GM19238 (cell line): Measurements from ENCODE around the gene ZSCAN23.
"Not testable (repeated sequence)": the region's sequence is repeated elsewhere in the genome, so short reads cannot be mapped to it uniquely, and the experiment has no call there.

Experiments
- DNase-seq: peaks from one replicate; pipeline ENCODE4 v3.0.0; 2011; ENCODE audit warnings: low spot score; ENCODE audit not compliant: insufficient read length

The ZSCAN23 gene

DNA sequence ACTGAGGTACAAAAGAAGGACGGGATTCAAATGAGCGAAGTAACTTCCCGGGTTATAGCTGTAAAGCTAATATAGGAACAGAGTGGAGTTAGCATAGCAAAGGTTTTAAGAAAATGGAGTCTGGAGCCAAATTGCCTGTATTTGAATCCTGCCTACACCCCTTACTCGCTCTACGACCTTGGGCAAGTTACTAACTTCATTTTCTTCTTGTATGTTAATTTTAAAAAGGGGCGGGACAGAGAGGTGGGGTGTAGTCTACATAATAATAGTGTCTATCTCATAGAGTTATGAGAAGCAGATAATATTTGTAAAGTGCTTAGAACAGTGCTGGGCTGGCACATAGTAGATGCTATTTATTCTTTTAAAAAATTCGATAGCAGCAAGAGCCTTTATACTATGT, 705 bp downstream of the ZSCAN23 start:
- no peak for DNase-seq

DNA sequence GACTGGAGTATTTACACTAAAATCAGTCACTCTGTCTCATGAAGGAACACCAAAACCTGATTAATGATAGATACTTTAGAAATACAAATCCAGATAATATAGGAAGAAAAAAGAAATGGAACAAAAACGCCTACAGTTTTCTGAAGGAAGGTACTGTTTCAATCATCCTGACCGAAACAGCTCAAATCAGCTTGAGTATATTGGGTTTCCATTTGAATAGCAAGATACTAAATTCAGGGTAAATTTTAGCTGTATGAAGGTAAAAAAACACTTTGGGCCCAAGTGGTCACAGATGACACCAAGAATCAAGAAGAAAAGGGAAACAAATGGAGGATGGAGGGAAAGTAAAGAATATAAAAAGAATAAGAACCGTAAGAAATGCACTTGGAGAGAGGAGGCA, 6.9 kb downstream of the ZSCAN23 start:
- DNase-seq = no peak

DNA sequence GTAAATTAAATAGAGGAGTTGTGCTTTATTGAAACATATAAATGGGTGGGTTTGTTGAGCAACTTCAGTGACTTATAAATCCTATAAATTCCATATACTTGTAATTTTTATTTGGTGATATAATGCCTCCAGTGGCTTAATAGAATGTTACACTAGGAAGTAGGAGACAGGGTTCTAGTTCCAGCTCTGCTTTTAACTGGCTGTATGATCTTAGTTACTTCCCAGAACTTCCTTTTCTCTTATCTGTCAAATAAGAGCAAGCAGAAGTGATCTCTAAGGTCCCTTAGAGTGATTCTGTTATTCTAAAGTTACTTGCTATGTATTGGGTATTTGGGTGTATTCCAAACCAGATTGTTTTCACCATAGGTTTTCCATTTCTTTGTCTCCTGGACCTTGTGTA, 10.2 kb downstream of the ZSCAN23 start:
- DNase-seq = no peak

DNA sequence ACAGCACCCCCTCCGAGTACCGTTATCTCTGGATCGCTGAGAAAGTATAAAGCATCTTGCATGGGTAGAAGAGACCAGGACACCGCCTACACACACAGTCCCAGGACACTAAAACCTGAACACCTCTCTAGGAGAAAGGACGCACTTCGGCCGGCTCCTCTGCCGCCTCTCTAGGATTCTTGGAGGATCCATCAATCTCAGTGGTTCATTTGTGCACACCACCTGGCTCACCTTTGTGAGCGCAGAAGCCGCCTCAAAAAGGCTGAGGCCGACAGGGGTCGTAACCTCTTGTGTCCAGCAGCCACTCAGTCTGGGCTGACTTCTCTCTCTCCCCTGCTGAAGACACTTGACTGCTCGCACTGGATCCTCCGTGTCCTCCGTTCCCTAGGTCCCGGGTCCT, 13.5 kb downstream of the ZSCAN23 start:
- DNase-seq = no peak

DNA sequence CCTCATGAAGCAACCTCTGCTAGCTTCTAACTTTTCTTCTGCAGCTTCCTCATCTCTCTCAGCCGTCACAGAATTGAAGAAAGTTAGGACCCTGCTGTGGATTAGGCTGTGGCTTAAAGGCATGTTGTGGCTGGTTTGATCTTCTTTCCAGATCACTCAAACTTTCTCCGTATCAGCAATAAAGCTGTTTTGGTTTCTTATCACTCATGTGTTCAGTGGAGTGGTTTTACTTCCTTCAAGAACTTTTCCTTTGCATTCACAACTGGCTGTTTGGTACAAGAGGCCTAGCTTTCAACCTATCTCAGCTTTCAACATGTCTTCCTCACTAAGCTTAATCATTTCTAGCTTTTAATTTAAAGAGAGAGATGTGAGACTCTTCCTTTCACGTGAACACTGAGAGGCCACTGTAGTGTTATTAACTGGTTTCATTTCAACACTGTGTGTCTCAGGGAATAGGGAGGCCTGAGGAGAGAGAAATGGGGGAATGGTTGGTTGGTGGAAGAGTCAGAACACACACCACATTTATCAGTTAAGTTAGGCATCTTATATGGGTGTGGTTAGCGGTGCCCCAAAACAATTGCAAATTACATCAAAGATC, 17.2 kb downstream of the ZSCAN23 start:
- DNase-seq = no peak

DNA sequence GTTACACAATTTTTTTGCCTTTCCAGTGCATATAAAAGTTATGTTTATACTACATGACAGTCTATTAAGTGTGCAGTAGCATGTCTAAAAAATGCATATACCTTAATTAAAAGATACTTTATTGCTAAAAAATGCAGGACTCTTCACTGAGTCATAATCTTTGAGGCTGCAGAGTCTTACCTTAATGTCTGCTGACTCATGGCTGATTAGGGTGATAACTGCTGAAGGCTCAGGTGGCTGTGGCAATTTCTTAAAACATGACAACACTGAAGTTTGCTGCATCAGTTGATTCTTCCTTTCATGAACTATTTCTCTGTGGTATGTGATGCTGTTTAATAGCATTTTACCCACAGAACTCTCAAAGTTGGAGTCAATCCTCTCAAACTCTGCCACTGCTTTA, 19.1 kb downstream of the ZSCAN23 start:
- DNase-seq = no peak

DNA sequence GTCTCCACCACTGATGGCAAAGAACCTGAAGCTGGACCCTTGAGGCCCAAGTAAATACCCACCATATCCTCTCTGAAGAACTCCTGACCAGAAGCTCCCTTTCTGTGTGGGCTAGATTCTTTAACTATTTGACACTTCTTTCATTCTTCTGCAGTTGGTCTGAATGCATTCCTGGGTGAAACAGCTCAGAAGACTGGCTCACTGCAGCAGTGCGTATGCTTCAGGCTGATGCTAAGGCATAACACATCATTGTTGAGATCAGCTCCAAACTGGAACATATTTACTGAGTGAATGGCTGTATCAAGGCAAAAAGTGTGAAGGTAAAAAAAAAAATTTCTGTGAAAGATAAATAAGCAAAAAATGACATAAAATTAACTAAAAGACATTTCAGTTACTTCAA, 19.7 kb downstream of the ZSCAN23 start:
- no peak for DNase-seq

DNA sequence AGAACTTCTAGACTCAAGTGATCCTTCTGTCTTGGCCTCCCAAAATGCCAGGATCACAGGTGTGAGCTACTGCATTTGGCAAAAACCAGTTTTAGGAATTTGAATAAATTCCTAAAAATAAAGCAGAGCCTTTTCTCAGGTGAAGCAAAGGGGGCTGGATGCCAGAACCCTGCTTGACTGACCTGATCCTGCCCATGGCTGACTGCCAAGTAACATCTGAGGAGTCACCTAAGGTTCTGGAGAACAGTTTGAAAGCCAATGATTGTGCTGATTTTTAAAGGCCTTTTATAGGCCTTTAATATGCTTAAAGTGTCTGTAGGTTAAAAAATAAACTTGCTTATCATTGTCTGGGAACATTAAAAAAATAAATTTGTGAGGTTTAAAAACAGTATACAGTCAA, 29.6 kb downstream of the ZSCAN23 start:
- no peak for DNase-seq

DNA sequence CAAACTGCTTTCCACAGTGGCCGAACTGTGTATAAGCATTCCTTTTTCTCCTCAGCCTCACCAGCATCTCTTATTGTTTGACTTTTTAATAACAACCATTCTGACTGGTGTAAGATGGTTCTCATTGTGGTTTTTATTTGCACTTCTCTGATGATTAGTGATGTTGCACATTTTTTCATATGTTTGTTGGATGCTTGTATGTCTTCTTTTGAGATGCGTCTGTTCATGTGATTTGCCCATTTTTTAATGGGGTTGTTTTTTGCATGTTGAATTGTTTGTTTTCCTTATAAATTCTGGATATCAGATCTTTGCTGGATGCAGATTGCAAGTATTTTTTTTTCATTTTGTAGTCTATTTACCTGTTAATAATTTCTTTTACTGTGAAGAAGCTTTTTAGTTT, 32.5 kb downstream of the ZSCAN23 start:
- DNase-seq = no peak

DNA sequence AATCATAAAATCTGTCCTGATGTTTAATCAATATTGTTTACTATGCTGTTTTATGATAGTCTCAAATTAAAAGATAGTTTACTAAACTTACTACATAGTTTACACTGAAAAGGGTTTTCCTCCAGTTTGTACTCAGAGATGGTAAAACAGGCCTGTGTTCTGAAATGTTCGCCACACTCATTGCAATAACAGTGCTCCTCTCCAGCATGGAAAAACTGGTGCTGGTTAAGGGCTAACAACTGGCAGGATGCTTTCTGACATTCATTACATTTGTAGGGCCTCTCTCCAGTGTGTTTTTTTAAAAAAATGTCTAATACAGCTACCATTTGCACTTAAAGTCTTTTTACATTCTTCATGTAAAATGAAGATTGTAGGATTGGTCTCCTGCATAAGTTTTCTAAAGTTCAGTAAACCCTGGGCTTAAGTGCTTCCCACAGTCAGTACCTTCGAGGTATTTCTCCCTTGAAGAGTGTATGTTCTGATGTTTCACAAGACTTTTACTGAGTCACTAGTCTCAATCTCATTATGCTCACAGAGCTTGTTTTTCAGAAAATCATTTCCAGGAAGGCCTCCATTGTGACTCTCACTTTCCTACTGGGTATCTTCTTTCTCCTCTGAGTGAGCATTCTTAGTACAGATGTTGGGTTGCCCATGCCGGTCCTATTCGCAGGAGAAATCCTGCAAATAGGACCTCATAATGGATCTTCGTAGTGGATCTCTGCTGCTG, 35.1 kb downstream of the ZSCAN23 start:
- no peak for DNase-seq

DNA sequence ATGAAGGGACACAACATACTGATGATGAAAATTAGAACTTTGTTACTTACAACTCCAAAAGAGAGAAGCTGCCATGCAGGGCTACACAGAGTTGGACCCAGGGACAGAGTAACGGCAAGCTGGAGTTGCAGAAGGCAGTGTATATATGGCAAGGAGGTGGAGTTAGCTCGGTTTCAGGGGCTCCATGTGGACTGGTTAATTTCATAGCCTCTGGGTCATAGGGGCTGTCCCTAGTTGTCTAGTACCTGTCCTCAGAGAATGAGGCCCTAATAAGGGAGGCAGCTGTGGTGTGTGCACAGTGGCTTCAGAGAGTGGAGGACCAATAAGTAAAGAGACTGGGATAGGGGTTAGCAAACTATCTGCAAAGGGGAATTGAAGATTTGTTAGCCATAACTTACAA, 35.9 kb downstream of the ZSCAN23 start:
- no peak for DNase-seq

DNA sequence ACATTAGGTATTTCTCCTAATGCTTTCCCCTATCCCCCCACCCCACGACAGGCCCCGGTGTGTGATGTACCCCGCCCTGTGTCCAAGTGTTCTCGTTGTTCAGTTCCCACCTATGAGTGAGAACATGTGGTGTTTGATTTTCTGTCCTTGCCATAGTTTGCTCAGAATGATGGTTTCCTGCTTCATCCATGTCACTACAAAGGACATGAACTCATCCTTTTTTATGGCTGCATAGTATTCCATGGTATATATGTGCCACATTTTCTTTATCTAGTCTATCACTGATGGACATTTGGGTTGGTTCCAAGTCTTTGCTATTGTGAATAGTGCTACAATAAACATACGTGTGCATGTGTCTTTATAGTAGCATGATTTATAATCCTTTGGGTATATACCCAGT, 39.4 kb downstream of the ZSCAN23 start:
- DNase-seq = not testable (repeated sequence)

DNA sequence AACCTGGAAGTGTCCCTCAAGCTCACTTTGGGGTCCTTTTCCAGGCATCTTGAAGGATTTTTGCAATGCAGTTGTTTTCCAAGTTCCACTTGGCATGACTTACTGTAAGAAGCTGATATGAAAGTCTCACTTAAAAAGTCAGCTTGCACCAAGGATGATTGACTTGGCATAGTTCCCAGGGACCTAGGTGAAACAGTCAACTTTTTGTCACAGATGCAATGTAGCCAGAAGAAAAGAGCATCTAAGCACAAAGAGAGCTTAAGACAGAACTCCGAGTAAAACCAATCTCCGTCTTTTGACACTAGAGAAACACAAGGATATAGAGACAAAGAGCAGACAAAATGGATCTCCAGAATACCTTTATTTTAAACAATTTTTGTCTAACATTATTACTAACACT, 41.1 kb downstream of the ZSCAN23 start:
- no peak for DNase-seq

DNA sequence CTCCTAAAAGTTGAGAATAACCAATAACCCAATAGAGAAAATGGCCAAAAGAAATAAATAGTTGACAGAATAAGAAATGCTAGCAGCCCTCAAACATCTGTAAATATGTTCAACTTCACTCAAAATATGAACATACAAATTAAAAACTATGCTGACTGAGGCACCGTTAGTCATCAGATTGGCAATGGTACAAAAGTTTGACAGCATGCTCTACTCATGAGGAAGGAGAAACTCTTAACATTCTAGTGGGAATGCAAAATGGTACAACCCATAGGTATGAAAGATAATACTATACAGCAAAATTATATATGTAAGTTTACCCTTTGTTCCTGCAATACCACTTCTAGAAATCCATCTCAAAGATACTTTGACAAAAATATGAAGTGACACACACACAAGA, 42.1 kb downstream of the ZSCAN23 start:
- DNase-seq = no peak

DNA sequence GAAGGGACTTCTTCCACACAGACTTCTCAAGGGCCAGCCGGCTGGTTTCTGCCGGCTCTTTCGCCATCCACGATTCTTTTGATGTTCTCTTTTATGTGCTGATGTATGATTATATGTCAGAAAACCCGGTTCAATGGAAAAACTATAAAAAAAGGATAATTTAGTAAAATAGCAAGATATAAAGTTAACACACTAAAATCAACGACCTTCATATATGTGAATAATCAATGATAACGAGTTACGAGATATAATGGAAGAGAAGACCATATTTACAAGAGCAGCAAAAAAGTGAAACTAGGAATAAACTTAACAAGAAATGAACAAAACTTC, 43.2 kb downstream of the ZSCAN23 start:
- DNase-seq = no peak

DNA sequence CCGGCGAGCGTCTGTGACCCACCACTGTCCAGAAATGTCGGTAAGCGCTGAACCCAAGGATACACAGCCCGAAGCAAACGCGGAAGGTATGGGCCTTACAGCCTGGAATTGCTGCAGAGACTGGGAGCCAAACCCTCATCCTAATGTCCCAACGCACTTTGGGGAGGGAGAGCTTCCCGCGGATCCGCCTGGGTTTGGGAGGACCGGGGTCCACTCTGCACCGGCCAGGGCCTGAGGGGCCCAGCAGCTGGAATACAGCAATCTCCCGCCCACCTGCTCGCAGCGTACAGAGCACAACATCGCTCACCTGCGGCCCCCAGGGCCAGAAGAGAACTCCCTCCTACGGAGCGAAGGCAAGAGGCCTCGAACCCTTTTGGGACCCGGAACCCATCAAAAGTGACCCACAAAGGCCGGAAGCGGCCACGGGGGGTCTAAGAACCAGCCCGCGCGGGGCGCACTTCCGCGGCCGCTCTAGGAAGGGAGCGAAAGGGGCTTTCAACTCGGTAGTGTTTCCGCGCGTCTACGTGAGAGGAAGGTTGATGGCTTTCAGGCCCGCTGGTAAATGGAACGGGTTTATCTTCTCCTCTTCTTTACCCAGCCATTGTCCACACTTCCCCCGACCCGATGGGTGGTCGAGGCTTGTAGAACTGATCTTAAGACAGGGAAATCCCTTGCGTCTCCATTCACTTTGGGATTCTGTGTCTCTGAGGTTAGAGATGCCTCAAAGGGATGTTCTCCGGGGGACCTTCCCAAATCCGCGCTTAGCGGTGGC, 43.8 kb downstream of the ZSCAN23 start, which contains the start of gene ZSCAN12:
TSS of gene ZSCAN12 (minus strand) at position 398 of the 772 bp plus-strand sequence. CDS start 1,342 bp downstream, outside the sequence.
- DNase-seq = peak; percentile 62

DNA sequence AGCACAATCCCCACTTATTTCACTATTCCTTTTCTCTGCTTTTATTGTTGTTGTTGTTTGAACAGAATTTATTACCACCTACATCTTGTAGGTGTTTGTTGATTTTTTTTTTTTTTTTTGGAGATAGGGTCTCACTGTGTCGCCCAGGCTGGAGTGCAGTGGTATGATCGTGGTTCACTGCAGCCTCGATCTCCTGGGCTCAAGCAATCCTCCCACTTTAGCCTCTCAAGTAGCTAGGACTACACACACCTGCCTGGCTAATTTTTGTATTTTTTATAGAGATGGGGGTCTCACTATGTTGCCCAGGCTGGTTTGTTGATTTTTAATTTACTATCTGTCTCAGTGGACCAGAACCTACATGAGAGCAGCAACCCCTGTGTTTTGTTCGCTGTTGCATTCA, 47.4 kb downstream of the ZSCAN23 start:
- no peak for DNase-seq

DNA sequence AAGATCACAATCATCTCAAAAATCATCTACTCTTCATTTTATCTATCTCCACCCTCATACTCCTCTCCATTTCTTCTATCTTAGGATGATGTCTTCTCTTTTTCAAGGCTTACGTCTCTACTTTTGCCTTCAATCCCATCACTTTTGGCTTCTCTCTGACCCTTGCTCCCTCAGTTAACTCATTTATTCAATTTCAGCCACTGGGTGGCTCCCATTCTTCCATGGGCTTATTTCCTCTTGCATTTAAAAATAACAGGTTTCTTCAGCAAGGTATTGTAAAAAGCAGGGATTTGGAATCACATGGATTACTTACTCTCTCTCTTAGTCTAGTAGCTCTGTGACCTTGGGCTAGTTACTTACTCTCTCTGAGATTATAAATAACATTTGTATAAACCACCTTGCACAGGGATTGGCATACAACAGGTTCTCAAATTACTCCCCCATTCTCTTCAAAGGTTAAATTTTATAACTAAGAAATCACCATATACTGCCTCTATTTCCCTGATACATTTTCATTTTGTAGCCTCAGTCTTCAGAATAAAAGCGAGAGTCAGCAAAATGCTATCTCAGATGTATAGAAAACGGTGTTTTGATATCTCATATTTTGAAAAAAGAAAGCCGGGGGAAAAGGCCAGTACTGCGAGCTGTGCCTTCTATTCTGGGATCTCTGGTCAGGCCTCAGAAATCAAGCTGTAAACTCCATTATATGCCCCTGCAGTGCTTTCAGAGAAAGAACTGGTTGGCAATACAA, 49.2 kb downstream of the ZSCAN23 start:
- DNase-seq = no peak

DNA sequence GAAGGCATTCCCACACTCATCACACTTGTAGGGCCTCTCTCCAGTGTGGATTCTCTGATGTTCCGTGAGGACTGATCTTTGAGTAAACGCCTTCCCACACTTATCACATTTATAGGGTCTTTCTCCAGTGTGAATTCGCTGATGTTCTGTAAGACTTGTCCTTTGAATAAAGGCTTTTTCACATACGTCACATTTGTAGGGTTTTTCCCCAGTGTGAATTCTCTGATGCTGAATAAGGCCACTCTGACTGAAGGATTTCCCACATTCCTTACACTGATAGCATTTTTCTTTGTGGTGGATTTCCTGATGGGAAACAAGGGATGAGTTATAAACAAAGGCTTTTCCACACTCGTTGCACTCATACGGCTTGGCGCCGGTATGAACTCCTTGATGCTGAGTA, 52.6 kb downstream of the ZSCAN23 start:
- DNase-seq = no peak

DNA sequence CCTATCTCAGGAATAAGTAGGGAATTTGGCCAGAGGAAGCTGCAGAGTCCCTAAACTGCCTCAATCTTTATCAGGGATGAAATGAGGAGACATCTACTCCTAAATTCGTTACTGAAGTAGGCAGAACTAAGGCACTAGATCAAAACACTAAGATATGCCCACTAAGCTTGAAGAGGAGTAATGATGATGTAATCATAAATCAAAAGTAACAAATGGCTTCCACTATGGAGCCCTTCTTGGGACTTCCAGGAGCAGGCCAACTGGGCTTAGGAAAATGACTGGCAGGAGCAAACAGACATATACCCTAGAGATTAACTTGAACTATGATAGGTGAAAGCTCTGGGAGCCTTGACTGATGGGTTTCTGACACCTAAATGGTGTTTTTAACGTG, 59.2 kb downstream of the ZSCAN23 start:
- DNase-seq = no peak

DNA sequence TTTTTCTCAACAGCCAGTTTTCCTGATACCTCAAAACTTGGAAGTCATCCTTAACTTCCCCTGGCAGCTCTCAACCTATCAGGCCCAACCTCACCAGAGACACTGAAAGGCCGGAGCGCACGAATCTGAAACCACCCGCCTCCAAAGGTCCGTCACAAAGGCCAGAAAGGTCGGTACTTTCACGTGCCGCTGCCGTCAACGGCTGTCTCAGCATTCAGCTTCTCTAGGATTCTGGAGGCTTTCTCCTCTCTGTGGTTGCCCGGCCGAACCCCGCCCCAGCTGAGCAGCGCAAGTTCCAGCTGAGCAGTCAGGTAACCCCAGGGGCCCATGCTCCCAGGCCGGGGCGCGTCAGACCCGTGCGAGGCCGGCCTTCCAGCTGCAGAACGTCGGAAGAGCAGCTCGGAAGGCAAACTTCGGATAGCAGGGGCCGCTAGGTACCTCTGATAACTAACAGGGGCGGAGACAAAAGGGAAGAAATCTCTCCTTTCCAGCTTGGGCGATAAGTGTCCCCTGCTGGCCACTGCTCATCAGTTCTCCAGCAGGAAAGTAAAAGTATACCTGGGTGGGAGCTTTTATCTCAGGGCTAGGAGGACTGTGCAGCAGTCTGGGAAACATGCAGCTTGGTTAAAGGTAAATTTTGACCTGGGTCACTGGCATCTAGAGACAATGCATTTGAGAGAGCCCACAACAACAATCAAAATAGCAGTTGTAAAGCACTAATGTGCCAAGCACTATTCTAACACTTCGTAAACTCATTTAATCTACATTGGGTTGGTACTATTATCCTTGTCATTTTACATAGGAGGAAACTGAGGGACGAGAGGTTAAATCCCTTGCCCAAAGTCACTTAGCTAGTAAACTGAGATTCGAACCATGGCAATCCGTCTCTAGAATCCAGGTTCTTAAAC, 59.8 kb downstream of the ZSCAN23 start:
- peak; percentile 61 for DNase-seq
